OCI-LY1 (cell line): ENCODE results near the gene GLIS1.

Experiments used
- EZH2 ChIP-seq: fragments of 200-600 bp; sonication (generic), shearing (Covaris generic); IDR thresholded peaks from 2 replicates; pipeline ENCODE4 v1.8.0; 2017; ENCODE audit warnings: borderline replicate concordance, mixed run types, mild to moderate bottlenecking, antibody characterized with exemption, low read length, moderate library complexity, mixed read lengths
- TF ChIP-seq, protein P1 (sequence below): fragments of 200-600 bp; sonication (generic), shearing (Covaris generic); IDR thresholded peaks from 2 replicates; pipeline ENCODE4 v1.5.1; 2017; ENCODE audit warnings: mild to moderate bottlenecking, antibody characterized with exemption, low read length, moderate library complexity, mixed read lengths

GRCh38 chr1:53726009-53726600, 12.9 kb downstream of the GLIS1 start:
- TF ChIP-seq, protein P1, sequence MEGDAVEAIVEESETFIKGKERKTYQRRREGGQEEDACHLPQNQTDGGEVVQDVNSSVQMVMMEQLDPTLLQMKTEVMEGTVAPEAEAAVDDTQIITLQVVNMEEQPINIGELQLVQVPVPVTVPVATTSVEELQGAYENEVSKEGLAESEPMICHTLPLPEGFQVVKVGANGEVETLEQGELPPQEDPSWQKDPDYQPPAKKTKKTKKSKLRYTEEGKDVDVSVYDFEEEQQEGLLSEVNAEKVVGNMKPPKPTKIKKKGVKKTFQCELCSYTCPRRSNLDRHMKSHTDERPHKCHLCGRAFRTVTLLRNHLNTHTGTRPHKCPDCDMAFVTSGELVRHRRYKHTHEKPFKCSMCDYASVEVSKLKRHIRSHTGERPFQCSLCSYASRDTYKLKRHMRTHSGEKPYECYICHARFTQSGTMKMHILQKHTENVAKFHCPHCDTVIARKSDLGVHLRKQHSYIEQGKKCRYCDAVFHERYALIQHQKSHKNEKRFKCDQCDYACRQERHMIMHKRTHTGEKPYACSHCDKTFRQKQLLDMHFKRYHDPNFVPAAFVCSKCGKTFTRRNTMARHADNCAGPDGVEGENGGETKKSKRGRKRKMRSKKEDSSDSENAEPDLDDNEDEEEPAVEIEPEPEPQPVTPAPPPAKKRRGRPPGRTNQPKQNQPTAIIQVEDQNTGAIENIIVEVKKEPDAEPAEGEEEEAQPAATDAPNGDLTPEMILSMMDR: no peak
- TF ChIP-seq EZH2: no peak
